Dermis blood vessel endothelial cell (primary cell): ENCODE measurements around the gene TNRC6C. TPM values are rescaled to one million over a fixed set of nuclear protein-coding genes. Genes with fewer than 3 reads are reported as not detected.
"Not testable (repeated sequence)": the region's sequence is repeated elsewhere in the genome, so short reads cannot be mapped to it uniquely, and the experiment has no call there.

Experiments
- DNase-seq: peaks from one replicate; pipeline ENCODE4 v3.0.0; 2010
- total RNA-seq: library from RNA; depleted of rRNA; stranded (reverse); fragments of >200 nt; gene quantifications from 2 replicates; pipeline ENCODE4 v1.2.3, GENCODE V29; 2014

Gene TNRC6C
- total RNA-seq, 1 donor from 2014 or later: 8.2 TPM

DNA sequence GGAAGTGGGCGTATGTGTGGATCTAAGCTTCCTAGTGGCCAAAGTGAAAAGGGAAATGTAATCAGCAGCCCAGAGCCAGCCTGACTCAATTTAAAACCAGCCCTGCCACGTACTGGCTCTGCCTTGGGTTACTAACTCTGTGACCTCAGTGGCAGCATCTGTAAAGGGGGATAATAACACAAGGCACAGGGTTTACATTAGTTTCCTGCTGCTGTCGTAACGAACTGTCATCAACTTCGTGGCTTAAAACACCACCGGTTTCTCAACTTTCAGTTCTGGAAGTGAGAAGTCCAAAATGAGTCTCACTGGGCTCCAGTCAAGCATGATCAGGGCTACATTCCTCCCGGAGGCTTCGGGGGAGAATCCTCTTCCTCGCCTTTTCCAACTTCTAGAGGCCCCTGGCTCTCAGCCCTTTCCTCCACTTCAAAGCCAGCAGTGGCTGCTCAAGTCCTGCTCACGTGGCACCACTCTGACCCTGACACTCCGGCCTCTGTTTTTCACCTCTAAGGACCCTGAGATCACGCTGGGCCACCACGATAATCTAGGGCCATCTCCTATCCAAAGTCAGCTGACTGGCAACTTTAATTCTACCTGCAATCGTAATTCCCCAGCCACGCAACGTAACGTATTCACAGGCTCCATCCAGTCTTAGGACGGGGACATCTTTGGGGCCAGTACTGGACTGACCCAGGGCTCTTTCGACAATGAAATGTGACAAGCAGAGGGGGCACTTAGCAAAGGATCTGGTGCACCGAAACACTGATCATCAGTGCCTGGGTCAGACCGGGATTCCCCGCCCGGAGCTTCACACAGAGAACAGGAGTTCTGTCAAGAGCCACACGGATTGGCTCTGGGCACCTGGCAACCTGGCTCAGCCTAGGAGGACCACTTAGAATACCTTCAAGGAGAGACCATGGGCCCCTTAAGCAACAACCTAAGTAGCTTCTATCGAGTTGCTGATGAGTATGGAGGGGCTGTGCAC lies 155.6 kb downstream of the TNRC6C start:
- DNase-seq: no peak

DNA sequence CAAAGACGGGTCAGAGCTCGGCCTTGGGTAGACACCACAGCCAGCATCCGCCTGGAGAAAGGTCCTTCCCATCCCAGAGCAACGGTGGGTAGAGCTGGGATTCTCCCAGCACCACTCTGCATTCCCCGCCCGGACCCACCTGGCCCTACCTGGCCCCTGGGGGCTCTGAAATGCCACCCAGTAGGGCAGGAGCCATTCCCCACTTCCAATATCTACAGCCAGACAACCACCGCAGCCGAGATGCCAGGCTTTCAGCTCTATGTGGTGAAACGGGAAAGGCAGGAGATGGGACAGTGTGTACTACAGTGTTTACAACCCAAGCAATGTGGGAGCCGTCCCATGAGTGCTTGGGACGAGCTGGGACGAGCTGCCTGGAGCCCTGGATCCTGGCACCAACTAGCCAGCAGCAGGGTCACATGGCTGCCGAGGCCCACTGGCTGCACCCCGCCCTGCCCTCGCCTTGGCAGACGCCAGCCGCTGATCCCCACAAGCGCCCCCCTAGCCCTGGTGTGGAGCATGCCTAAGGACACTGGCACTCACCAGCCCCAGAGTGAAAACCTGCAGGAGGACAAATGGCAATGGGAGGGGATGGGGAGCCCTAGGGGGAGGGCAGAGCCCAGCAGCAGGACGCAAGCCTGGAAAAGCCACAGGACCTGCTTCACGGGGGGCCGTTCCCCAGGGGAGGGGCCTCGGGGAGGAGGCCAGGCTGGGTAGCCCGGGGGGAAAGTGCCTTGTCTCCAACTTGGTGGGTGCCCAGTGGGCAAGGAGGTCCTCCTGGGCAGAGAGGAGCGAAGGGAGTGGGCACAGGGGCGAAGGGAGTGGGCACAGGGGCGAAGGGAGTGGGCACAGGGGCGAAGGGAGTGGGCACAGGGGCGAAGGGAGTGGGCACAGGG lies 156.6 kb downstream of the TNRC6C start:
- DNase-seq: no peak

DNA sequence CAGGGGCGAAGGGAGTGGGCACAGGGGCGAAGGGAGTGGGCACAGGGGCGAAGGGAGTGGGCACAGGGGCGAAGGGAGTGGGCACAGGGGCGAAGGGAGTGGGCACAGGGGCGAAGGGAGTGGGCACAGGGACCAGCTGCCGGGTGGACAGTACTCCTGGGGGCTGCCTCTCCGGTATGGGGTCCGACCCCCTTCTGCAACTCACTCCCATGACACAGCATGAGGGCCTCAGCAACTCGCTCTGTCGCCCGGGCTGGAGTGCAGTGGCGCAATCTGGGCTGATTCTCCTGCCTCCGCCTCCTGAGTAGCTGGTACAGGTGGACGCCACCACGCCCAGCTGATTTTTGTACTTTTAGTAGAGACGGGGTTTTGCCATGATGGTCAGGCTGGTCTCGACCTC lies 157.3 kb downstream of the TNRC6C start:
- not testable (repeated sequence) for DNase-seq

DNA sequence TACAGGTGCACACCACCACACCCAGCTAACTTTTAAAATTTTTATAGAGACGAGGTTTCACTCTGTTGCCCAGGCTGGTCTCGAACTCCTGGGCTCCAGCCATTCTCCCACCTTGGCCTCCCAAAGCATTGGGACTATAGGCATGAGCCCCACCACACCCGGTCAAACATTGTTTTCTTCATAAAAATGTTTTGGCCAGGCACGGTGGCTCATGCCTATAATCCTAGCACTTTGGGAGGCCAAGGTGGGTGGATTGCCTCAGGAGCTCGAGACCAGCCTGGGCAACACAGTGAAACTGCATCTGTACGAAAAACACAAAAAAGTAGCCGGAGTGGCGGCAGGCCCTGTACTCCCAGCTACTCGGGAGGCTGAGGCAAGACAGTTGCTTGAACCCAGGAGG lies 157.9 kb downstream of the TNRC6C start:
- no peak for DNase-seq

DNA sequence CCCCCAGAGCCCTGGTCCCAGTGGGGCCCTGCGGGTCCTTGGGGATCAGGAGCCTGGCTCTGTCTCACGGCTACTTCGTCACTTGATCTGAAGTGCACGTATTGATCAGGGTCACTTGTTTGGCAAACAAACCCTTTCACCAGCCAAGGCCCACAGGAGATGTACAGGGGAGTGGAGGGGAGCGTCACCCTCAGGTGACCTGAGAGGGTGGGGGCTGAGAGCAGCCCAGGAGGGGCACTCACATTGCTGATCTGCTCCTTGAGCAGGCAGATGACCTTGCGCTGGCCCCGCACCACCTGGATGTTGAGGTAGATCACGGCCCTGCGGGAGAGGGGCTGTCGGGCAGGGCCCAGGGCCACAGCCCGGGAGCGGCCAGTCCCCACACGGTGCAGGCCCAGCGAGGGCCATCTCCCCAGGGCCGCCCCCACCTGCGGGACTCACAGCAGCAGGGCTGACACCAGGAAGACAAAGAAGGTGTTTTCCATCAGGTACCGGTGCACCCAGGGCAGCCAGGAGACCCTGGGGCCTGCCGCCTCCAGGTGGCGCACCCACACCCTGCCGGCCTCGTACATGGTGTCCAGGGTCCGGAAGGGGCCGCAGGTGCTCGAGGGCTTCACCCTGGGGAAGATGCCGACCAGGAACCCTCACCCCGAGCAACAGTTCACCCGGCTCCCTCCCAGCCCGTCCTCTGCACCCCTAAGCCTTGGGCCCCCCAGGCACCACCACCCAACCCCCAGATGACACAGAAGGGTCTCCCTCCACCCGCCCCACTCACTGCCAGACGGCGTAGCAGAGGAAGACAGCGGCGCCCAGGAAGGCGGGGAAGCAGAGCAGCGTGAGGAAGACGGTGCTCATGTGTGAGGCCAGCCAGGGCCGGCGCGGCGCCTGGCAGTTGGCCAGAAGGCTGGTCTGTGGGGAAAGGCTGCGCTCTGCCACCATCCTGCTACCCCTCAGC lies 158.8 kb downstream of the TNRC6C start:
- no peak for DNase-seq

DNA sequence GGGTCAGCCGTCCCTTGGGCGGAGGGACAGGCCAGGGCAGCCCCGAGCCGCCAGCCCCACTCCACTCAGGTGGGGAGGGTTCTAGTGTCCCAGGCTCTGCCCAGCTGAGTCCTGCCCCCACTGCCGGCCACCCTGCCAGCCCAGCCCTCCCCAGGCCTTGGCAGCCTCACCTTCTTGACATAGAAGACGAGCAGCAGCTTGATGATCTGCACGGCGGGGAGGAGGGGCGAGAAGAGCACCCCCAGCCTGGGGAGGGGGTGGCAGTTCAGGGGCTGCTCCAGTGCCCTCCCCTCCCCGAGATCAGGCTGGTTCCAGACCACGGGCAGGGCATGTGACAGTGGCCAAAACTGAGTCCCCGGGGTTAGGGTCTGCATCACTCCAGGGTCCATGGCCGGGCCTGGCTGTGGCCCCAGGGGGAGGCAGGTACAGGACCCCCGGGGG lies 160.3 kb downstream of the TNRC6C start:
- DNase-seq: no peak

DNA sequence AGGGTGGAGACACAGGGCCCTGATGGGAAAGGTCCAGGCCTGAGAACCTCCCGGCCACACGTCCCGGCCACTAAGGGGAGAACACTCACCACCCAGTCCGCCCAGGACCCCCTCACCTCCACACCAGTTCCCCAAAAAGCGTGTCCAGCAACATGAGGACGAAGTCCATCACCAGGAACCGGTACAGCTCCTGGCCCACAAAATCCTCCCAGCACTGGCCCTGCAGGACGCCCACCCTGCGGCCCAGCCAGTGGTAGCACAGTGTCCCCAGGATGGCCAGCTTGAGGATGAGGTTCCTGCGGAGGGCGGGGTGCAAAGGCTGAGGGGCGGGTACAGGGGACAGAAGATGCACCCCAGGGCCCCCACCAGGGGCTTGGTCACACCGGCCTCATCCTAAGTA lies 162.0 kb downstream of the TNRC6C start:
- DNase-seq: no peak

DNA sequence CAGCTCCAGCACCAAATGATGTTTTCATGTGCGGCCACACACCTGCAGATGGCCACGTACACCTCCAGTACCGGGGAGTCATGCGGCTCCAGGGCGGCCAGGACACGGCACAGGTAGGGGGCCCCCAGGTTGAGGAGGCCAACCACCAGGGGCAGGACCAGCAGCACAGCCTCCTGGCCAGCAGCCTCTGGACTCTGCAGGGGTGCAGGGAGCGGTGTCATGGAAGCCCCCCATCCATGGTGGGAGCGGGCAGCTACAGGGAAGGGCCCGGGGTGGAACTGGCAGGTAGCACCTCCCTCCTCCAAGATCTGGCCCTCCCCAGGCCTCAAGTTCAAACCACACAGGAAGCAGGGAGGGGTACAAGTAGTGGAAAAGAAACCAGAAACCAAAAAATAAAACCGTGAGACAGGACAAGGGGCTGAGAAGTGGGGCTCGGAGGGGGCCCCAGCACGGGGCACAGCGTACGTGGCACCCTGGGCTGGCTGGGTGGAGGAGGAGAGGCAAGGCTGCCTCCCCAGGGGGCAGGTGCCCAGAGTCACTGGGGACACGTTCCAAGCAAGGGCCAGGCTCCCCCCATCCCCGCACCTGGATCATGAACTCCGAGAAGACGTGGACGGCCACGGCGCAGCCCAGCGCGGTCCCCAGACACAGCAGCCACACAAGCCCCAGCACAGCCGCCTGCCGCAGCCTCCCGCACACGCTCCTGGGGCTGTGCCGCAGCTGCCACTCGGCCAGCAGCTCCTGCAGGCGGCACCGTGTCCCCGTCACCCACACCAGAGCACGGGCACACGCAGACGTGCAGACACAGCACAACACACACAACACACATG lies 162.7 kb downstream of the TNRC6C start:
- DNase-seq: no peak

DNA sequence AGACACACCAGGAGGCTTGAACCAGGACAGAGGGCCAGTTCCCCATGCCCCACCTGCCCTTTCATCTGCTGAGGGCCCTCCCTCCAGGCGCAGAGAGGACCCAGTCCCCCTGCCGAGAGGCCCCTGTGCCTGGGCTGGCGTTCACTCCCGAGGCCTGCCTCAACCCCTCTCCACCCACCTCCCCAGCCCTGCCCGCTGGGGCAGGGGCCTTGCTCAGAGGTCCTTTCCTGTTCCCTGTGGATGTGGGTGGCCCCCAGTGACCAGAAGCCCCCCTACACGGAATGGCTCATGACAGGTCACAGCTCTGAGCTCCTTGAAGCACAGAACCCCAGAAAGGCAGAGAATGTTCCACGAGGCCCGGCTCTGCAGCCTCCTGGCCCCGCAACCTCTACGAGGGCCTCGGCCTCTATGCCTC lies 163.3 kb downstream of the TNRC6C start:
- DNase-seq: no peak

DNA sequence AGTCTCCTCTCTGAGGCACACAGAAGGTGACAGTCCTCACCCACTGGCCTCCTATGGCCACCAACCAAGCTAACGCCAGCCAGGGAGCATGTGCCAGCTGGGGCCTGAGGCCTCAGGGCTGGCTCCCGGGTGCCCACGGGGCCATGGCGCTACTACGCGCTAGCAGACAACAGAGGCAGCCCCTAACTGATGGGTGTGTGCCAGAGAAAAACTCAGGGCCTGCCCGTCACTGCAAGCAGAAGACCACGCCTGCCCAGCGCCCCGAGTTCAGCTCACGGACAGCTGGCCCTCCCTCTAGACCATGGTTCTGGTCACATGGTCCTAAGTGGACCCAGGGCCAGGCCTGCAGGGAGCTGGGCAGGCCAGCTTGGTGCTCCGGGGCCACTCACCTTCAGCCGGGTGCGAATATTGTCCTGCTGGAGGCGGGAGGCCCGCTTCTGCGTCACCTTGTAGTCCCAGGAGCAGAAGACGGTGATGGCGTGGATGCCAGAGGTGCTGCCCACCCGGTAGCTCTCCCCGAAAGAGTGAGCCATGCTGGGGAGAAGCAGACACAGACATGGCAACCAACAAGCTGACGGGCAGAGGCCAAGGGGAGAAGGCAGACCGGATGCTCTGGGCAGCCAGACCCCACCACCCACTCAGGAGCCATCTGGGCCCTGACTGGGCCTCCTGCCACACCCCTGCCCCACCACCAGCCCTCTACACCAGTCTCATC lies 163.9 kb downstream of the TNRC6C start:
- no peak for DNase-seq

DNA sequence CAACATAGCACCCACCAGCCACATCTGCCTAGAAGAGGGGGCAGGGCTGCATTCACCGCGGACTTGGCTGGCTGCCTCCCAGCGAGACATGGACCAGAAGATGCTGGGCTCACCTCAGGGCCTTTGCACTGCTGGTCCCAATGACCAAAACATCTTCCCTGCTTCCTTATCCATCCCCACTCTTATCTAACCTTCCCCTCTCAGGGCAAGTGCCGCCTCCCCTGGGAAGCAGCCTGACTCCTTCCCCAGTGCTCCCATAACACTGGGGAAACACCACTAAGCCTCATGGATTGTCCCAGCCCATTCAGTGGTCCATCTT lies 164.4 kb downstream of the TNRC6C start:
- no peak for DNase-seq

DNA sequence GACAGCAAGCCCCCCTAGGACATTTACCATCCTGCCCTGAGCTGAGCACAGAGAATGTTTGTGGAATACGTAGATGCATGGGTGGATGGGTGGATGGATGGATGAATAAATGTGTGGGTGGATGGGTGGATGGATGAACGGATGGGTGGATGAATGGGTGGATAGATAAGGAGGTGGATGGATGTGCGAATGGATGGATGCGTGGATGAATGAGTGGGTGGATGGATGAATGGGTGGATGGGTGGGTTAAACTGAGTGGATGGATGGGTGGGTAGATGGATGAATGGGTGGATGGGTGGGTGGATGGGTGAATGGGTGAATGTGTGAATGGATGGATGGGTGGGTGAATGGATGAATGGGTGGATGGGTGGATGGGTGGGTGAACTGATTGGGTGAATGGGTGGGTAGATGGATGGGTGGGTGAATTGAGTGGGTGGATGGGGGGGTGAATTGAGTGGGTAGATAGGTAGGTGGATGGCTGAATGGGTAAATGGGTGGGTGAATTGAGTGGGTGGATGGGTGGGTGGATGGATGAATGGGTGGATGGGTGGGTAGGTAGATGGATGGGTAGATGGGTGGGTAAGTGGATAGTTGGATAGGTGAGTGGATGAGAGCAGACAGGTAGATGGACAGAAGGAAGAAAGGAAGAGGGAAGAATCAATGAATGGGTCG lies 164.9 kb downstream of the TNRC6C start:
- no peak for DNase-seq

DNA sequence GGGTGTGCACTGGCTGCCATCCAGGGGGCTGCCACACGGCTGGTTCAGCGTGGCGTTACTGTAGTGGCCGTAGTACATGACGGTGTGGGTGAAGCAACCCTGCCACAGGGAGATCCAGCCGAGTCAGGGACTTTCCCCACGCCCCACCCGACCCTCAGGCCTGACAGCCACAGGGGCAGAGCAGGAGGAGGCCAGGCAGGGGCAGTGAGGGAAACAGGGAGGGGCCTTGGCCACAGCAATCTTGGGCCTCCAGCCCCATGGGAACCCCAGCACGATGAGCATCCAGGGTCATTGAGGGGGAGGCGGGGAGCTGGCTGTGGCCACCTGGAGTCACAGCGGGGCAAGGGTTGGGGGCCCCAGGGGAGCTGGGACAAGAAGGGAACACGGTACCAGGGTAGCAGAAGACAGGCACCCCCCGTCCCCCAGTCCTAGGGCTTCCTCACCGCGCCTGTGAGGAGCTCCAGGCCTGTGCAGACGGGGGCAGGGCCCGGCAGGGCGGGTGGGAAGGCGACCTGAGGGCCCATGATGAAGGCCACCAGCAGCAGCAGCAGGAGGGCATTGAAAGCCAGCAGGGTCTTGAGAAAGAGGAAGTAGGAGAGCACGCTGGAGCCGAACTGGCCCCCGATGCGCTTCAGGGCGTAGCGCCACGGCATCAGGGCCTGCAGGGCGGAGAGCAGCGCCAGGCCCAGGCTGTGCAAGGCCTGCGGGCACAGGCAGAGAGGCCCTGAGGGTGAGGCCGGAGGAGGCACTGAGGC lies 165.8 kb downstream of the TNRC6C start:
- DNase-seq: no peak

DNA sequence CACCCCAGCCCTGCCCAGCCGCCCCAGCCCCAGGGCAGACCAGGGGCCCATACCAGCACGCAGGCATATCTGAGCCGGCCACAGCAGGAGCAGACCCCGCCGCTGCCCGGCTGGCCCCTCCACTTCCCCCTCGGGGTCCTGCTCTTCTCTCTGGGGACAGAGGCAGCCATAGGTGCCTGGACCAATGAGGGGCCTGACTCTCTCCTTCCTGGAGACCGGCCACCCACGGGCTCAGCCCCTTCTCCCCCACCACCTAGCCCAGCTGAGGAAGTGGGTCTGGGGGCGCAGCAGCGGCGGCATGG lies 166.3 kb downstream of the TNRC6C start:
- no peak for DNase-seq

DNA sequence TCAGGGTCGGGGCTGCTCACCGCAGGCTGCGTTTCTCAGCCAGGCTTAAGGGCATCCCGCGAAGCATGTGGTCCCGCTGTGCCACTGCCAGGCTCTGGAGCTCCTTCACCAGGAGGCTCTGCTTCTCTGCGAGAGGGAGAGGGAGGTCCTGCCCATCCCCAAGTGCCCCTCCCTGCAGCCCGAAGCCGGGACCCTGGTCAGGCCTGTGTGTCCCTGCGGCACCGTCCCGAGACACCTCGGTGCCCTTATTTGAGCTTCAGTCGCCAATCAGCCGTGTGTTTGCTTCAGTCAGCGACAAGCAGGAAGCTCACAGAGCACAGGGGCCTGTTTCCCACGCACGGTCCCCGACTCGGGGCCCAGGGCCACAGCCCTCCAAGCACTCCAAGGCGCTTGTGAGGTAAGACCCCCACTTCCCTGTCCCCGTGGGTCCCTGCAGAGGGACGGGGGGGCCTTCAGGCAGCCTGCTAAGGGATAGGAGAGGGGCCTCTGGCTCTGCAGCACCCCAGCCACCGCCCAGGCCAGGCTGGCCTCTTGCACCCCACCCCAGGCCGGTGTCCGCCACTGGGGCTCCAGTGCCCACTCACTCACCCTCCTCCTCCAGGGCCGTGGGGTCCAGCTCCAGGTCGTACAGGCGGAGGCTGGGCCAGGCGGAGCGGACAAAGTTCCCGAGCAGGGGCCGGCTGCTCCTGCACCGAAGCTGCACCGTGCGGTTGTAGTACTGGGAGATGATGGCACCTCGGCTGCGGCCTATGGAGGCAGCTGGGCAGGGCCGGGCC lies 166.8 kb downstream of the TNRC6C start:
- DNase-seq: no peak

DNA sequence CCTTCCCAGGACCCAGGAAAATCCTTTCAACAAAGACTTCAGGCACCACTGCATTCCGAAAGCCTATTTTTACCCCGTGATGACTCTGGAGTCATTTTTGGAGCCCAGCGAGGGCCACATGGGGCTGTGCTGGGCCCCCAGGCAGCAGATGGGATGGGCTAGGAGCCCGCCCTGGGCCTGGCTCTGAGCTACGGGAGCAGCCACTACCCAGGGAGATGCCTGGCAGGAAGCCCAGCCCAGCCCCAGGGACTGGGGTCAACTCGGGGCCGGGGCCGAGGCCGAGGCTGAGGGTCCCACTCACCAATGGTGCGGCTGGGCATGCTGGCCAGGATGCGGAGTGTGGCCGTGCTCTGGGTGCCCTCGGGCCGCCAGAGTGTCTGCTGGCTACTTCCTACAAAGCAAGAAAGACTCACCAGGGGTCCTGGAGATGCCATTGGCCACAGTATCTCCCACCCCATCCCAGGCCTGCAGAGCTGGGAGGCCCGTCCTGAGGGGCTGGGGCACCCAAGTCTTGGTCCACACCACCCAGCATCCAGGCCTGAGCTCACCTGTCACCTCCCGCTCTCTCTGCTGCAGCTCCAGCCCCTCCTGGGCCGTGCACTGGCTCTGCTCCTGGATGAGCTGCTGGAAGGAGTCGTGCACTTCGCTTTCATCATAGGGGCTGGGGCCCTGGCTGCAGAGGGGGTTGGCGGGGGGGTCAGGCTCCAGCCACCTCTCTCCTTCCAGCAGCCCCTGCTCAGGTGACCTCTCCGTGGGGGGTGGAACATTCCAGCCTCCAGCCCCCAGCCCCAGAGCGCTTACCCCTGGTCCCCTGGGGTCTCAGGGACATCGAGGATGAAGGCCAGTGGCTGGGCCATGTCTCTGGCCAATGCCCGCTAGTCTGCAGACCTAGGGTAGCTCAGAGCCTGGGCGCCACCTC lies 167.7 kb downstream of the TNRC6C start:
- no peak for DNase-seq

DNA sequence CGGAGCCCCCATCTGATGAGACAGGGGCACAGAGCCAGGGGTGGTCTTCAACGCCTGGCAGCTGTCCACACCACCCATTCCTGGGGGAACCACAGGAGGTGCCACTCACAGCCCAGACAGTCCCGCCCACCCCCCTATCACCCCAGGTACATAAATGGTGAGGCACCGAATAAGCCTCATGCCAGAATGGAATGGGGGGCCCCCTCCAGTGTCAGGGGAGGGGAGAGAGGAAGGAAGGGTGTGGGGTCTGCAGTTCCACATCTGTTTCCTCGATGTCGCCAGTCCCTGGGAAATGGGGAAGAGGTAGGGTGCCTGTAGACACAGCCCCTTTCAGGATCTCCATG lies 168.4 kb downstream of the TNRC6C start:
- no peak for DNase-seq
